OCI-LY7 (cell line): ENCODE measurements around the gene HCN3. TPM values are rescaled to one million over a fixed set of nuclear protein-coding genes. Genes with fewer than 3 reads are reported as not detected.

ENCODE experiments used
- BruUV-seq: library from RNA; stranded (reverse); fragments of 400-500 nt; replicated peaks from 2 replicates; lab custom pipeline; 2021; lab: Mats Ljungman, UMichigan
- CTCF ChIA-PET: fragments of 300-600 bp; sonication (Branson Sonifier 250); formaldehyde crosslinking; loops from one replicate; lab custom pipeline; 2022; ENCODE audit warnings: antibody characterized with exemption; ENCODE audit not compliant: unreplicated experiment; lab: Charles Lee
- POLR2A ChIA-PET: fragments of 300-600 bp; sonication (Branson Sonifier 250); formaldehyde crosslinking; loops from one replicate; lab custom pipeline; 2022; ENCODE audit warnings: antibody characterized with exemption; lab: Charles Lee
- DNase-seq: peaks from one replicate; pipeline ENCODE4 v3.0.0-alpha.2; 2015; ENCODE audit warnings: low spot score
- H2AFZ ChIP-seq: fragments of 200-600 bp; sonication (generic), shearing (Covaris generic); 2 replicates; pipeline ENCODE4 v1.6.1; 2014; ENCODE audit warnings: mild to moderate bottlenecking, antibody characterized with exemption, low read length, moderate library complexity
- H3K27ac ChIP-seq: fragments of 200-600 bp; sonication (generic); 2 replicates; pipeline ENCODE4 v1.5.1; 2014; ENCODE audit warnings: mixed run types, low read depth, mild to moderate bottlenecking, moderate library complexity, low read length, inconsistent platforms; ENCODE audit not compliant: poor library complexity, severe bottlenecking
- H3K36me3 ChIP-seq: fragments of 200-600 bp; sonication (generic); 2 replicates; pipeline ENCODE4 v1.6.1; 2014; ENCODE audit warnings: mild to moderate bottlenecking, antibody characterized with exemption, low read length, moderate library complexity, mixed read lengths; ENCODE audit not compliant: insufficient read depth
- H3K4me1 ChIP-seq: fragments of 200-600 bp; sonication (generic); 2 replicates; pipeline ENCODE4 v1.5.1; 2014; ENCODE audit warnings: mild to moderate bottlenecking, low read length; ENCODE audit not compliant: insufficient read depth, poor library complexity, severe bottlenecking
- H3K4me2 ChIP-seq: fragments of 200-600 bp; sonication (generic); 2 replicates; pipeline ENCODE4 v1.6.1; 2014; ENCODE audit warnings: mild to moderate bottlenecking, low read length
- H3K4me3 ChIP-seq: fragments of 200-600 bp; sonication (generic); 2 replicates; pipeline ENCODE4 v1.5.1; 2014; ENCODE audit warnings: mild to moderate bottlenecking, low read depth, low read length; ENCODE audit not compliant: poor library complexity, severe bottlenecking
- H3K79me2 ChIP-seq: fragments of 200-600 bp; sonication (generic); 2 replicates; pipeline ENCODE4 v1.6.1; 2016; ENCODE audit warnings: low read depth, mild to moderate bottlenecking, low read length, moderate library complexity, mixed read lengths; ENCODE audit not compliant: insufficient read depth
- H3K9me2 ChIP-seq: fragments of 200-600 bp; sonication (generic); 2 replicates; pipeline ENCODE4 v1.6.1; 2016; ENCODE audit warnings: mild to moderate bottlenecking, low read length, mixed read lengths; ENCODE audit not compliant: insufficient read depth
- H3K9me3 ChIP-seq: fragments of 200-600 bp; sonication (generic); 2 replicates; pipeline ENCODE4 v1.6.1; 2014; ENCODE audit warnings: mild to moderate bottlenecking, mixed run types, low read length, mixed read lengths
- H4K20me1 ChIP-seq: fragments of 200-600 bp; sonication (generic); 2 replicates; pipeline ENCODE4 v1.6.1; 2014; ENCODE audit warnings: mild to moderate bottlenecking, antibody characterized with exemption, low read length, moderate library complexity, mixed read lengths; ENCODE audit not compliant: insufficient read depth
- EZH2phosphoT487 ChIP-seq: fragments of 200-600 bp; sonication (generic); IDR thresholded peaks from 2 replicates; pipeline ENCODE4 v1.6.1; 2018; ENCODE audit warnings: low read depth, borderline replicate concordance, mild to moderate bottlenecking, mixed run types, antibody characterized with exemption, low read length, moderate library complexity, mixed read lengths
- intact Hi-C: fragments of 100-400 bp; cut with micrococcal nuclease; formaldehyde crosslinking; loops from one replicate; pipeline ENCODE4 v1.10.0; 2022; ENCODE audit not compliant: unreplicated experiment
- total RNA-seq, 2 experiments: library from RNA; depleted of rRNA in 1 of 2; stranded (reverse); fragments of >200 nt in 1 of 2; shearing (Covaris generic) in 1 of 2; gene quantifications; 2 replicates each; pipeline ENCODE4 v1.2.3, GENCODE V29; 2014 to 2022
- TF ChIP-seq, protein P1 (sequence below): fragments of 200-600 bp; sonication (generic); conservative IDR thresholded peaks from 2 replicates; pipeline ENCODE4 v1.5.1; 2014; ENCODE audit warnings: mild to moderate bottlenecking, antibody characterized with exemption, low read length, moderate library complexity, mixed read lengths

The HCN3 gene
- total RNA-seq, 2 experiments from 2014 or later: 6.7 to 19.2 TPM

- no peaks in the 10 kb centered on the region for H3K9me3 ChIP-seq
- DNase-seq: no peak
- no peak overlapping the region for H3K4me2 ChIP-seq
- no peaks in the 10 kb centered on the region for H3K4me1 ChIP-seq
- no peak overlapping the region for H3K4me3 ChIP-seq
- TF ChIP-seq, protein P1, sequence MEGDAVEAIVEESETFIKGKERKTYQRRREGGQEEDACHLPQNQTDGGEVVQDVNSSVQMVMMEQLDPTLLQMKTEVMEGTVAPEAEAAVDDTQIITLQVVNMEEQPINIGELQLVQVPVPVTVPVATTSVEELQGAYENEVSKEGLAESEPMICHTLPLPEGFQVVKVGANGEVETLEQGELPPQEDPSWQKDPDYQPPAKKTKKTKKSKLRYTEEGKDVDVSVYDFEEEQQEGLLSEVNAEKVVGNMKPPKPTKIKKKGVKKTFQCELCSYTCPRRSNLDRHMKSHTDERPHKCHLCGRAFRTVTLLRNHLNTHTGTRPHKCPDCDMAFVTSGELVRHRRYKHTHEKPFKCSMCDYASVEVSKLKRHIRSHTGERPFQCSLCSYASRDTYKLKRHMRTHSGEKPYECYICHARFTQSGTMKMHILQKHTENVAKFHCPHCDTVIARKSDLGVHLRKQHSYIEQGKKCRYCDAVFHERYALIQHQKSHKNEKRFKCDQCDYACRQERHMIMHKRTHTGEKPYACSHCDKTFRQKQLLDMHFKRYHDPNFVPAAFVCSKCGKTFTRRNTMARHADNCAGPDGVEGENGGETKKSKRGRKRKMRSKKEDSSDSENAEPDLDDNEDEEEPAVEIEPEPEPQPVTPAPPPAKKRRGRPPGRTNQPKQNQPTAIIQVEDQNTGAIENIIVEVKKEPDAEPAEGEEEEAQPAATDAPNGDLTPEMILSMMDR: no peak
- no peak for TF ChIP-seq EZH2phosphoT487
- no peaks in the 10 kb centered on the region for H3K9me2 ChIP-seq
- BruUV-seq: no TSS peak
- CTCF ChIA-PET: no interaction called here
- POLR2A ChIA-PET: no interaction called here
- intact Hi-C loops: no loop called here
- peaks cover 4% of the 10 kb centered on the region; the same call in 1 of the 2 replicates for H3K36me3 ChIP-seq
- H4K20me1 ChIP-seq: no peaks in the 10 kb centered on the region
- no peaks in the 10 kb centered on the region for H3K79me2 ChIP-seq
- no peak overlapping the region for H2AFZ ChIP-seq
- no peak overlapping the region for H3K27ac ChIP-seq
Measured at GRCh38 chr1:155284476-155284875, 7.2 kb downstream of the HCN3 start.

- CTCF ChIA-PET: no interaction called here
- Histone ChIP-seq H3K36me3 (peaks cover 4% of the 10 kb centered on the region; the same call in 1 of the 2 replicates), H3K4me1 (no peaks in the 10 kb centered on the region), H4K20me1 (no peaks in the 10 kb centered on the region), H3K9me3 (no peaks in the 10 kb centered on the region), H3K4me2 (no peak overlapping the region), H3K27ac (no peak overlapping the region), H3K79me2 (no peaks in the 10 kb centered on the region), H2AFZ (no peak overlapping the region), H3K4me3 (no peak overlapping the region), H3K9me2 (no peaks in the 10 kb centered on the region)
- BruUV-seq: no TSS peak
- intact Hi-C loops: no loop called here
- TF ChIP-seq, protein P1: no peak
- TF ChIP-seq EZH2phosphoT487: no peak
- no peak for DNase-seq
- POLR2A ChIA-PET: interaction anchor here (0.6 kb wide), 1 partner anchor 23 kb away, joined by 3 read pairs; no protein-coding TSS in a partner anchor
Measured at GRCh38 chr1:155285063-155285462, 7.8 kb downstream of the HCN3 start.

- TF ChIP-seq EZH2phosphoT487: no peak
- TF ChIP-seq, protein P1: no peak
- Histone ChIP-seq H3K4me3 (no peak overlapping the region), H3K9me2 (no peaks in the 10 kb centered on the region), H3K79me2 (no peaks in the 10 kb centered on the region), H3K4me2 (no peak overlapping the region), H2AFZ (no peak overlapping the region), H3K36me3 (peaks cover 4% of the 10 kb centered on the region; the same call in 1 of the 2 replicates), H4K20me1 (no peaks in the 10 kb centered on the region), H3K9me3 (no peaks in the 10 kb centered on the region), H3K27ac (no peak overlapping the region), H3K4me1 (no peaks in the 10 kb centered on the region)
- POLR2A ChIA-PET: interaction anchor here (0.6 kb wide), 1 partner anchor 22 kb away, joined by 3 read pairs; no protein-coding TSS in a partner anchor
- CTCF ChIA-PET: no interaction called here
- BruUV-seq: no TSS peak
- no peak for DNase-seq
- intact Hi-C loops: no loop called here
Measured at GRCh38 chr1:155285631-155286044, 8.4 kb downstream of the HCN3 start.
